Ectodermal cell (in vitro differentiated cells): ENCODE data around the gene PRKAR2B.

Source experiments
- H3K27ac ChIP-seq: 2 replicates; pipeline ENCODE4 v1.7.0; 2013; ENCODE audit warnings: mild to moderate bottlenecking, low read depth, low read length; ENCODE audit not compliant: insufficient read depth, poor library complexity, severe bottlenecking
- H3K27me3 ChIP-seq: 2 replicates; pipeline ENCODE4 v1.7.0; 2013; ENCODE audit warnings: mild to moderate bottlenecking, low read length; ENCODE audit not compliant: insufficient read depth, control insufficient read depth, poor library complexity, severe bottlenecking
- H3K36me3 ChIP-seq: one replicate; pipeline ENCODE4 v1.7.0; 2013; ENCODE audit warnings: low read length; ENCODE audit not compliant: control insufficient read depth, insufficient read depth
- H3K4me1 ChIP-seq: one replicate; pipeline ENCODE4 v1.7.0; 2013; ENCODE audit warnings: low read length; ENCODE audit not compliant: control insufficient read depth, insufficient read depth
- H3K4me3 ChIP-seq: 2 replicates; pipeline ENCODE4 v1.7.0; 2013; ENCODE audit warnings: low read depth, low read length, control low read depth; ENCODE audit not compliant: insufficient read depth
- H3K9me3 ChIP-seq: 2 replicates; pipeline ENCODE4 v1.7.0; 2013; ENCODE audit warnings: mild to moderate bottlenecking, low read length, moderate library complexity; ENCODE audit not compliant: control insufficient read depth
- WGBS, 2 experiments: methylation state at CpG; one replicate each; pipeline ENCODE4 v1.1.7; 2013; ENCODE audit warnings: missing lambda C conversion rate in 2 of 2; 5-methylcytosine and 5-hydroxymethylcytosine counted together

PRKAR2B gene

DNA sequence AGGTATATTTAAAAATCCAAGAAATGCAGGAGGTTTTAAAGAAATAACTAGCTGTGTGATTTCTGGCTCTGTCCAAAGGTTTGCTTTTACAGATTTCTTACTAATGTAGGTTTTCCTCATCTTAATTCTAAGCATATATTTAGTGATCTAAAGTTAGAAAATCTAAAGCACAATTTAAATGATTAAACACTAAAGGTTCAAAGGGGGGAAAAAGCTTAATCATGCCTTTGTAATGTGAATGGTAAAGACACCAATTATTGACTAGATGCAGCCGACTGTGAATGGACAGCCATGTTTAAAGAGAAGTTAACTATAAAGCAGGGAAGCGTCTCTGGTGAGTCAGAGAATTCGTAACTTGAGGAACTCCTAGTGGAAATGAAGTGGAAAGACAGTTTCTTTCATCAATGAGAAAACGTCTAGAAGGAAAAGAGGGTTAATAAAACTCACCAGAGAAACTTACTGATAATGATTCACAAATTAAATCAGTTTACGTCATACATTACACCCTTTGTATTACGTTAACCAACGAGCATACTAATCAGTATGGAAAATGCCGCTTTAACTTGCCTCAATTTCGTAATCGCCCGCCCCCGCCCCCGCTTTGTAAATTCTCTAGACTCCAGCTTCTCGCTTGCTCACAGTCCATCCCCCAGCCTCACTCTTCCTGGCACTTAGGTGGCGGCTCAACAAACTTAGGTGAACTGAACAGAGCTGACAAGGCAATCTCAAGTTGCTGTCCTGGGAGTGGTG lies 123.2 kb downstream of the PRKAR2B start:
- Histone ChIP-seq H3K36me3 (no peaks in the 10 kb centered on the region), H3K27me3 (no peaks in the 10 kb centered on the region), H3K4me1 (no peaks in the 10 kb centered on the region), H3K9me3 (no peaks in the 10 kb centered on the region), H3K27ac (peak overlapping the region; percentile 97), H3K4me3 (peak overlapping the region; percentile 60)
- 0 to 1% methylated on average over 15 of the region's 15 CpGs for WGBS, 2 experiments

- WGBS, 2 experiments, result 0% methylated on average over 44 of the region's 44 CpGs
Measured at GRCh38 chr7:107168233-107169119, 124.0 kb downstream of the PRKAR2B start, which contains the start of gene HBP1. HBP1 (plus strand) TSS chr7:107169003; CDS start chr7:107179894, 10,891 bp downstream.

DNA sequence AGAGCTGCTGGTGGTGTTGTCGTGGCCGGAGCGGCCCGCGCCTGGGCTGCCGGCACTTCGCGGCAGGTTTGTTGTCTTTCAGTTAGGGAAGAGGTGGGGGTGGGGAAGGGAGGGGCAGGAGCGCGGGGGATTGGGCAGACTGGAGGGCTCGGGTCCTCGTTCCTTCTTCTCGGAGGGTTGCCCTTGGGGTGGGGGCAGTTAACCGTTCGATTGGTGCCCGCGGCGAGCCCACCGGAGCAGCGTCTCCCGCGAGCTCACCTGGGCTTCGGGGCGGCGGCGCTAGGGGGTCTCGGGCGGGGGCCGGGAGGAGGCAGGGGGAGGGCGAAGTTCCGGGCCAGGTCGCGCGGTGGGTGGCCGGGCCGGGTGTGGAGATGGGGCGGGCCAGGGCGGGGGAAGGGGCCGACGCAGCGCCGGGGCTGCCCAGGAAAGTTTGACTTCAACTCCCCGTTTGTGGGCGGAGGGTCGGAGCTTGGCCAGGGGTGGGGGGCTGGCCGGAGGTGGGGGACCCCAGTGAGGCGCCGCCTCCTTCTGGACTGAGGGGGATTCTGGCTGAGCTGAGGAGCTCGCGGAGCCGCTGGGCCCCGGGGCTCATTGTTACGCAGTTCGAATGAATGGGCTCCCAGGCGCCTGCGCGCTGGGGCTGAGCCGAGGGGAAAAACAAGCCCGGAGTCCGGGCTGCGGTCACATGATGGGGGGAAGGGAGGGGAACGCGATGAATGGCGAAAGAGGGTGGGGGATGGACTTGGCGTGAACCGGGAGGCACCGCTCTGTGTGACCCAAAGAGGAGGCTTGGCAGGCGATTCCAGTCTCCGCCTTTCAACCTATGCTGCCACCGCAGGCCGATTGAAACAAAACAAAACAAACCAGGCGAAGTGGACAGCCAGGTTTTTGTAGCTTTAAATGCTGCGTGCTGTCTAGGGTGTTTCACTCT lies 124.9 kb downstream of the PRKAR2B start:
- 0 to 1% methylated on average over 73 of the region's 73 CpGs for WGBS, 2 experiments
- Histone ChIP-seq H3K27me3 (no peaks in the 10 kb centered on the region), H3K27ac (peak overlapping the region; percentile 98), H3K4me1 (peaks cover 13% of the 10 kb centered on the region), H3K36me3 (no peaks in the 10 kb centered on the region), H3K9me3 (no peaks in the 10 kb centered on the region), H3K4me3 (peak overlapping the region; percentile 66)

More at GRCh38 chr7:107168233-107169119, 124.0 kb downstream of the PRKAR2B start, which contains the start of gene HBP1:
- Histone ChIP-seq H3K4me1 (peaks cover 4% of the 10 kb centered on the region), H3K27ac (peak within 1 kb of the TSS; percentile 98), H3K27me3 (no peaks in the 10 kb centered on the region), H3K4me3 (peak within 1 kb of the TSS; percentile 66), H3K9me3 (no peaks in the 10 kb centered on the region), H3K36me3 (no peaks in the 10 kb centered on the region)

DNA sequence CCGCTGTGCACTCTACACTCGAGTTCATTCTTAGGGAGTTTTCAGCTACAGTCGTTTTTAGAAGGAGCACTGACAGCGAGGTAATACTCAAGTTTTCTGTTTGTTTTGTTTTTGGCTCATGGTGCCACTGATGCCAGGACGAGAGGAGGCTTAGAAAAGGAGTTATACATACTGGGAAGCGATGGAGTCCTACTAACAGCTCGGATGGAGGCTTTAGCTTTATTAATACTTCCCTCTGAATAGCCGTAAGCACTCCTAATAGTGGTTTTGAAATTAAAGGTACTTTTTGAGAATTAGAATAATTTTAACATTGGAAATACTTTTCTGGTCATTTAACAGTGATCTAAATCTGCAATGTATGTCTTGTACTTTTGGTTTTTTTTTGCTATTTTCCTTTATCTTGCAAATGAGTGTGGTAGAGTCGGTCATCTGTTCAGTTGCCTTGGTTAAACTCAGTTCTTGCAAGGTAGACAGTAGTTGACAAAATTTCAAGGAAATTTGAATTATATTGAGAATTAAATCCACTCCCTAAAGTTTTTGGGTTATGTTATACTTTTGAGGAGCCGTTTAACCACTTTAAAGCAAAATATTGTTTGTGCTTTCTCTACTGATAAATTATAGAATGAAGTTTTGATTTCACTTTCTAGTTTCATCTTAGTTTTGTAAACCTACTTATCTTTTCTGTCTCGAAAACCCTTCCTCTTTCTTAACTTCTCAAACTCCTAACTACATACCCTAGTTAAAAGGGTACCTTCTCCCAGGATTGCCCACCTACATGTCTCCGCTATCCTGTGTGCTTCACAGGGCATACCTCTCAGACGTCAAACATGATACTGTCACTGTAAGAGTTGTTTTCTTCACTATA lies 125.8 kb downstream of the PRKAR2B start:
- H3K27ac ChIP-seq, result peak overlapping the region; percentile 98
- no peaks in the 10 kb centered on the region for H3K36me3 ChIP-seq
- WGBS, 2 experiments, result 17 to 19% methylated on average over 11 of the region's 13 CpGs
- H3K9me3 ChIP-seq, result no peaks in the 10 kb centered on the region
- peak overlapping the region; percentile 66 for H3K4me3 ChIP-seq
- H3K27me3 ChIP-seq, result no peaks in the 10 kb centered on the region
- H3K4me1 ChIP-seq, result peaks cover 14% of the 10 kb centered on the region

GRCh38 chr7:107171496-107171895 lies 127.0 kb downstream of the PRKAR2B start:
- no peaks in the 10 kb centered on the region for H3K9me3 ChIP-seq
- no peak overlapping the region for H3K4me3 ChIP-seq
- H3K27ac ChIP-seq, result no peak overlapping the region
- no peaks in the 10 kb centered on the region for H3K36me3 ChIP-seq
- no peaks in the 10 kb centered on the region for H3K27me3 ChIP-seq
- 92 to 94% methylated on average over 12 of the region's 12 CpGs for WGBS, 2 experiments
- H3K4me1 ChIP-seq, result peaks cover 14% of the 10 kb centered on the region

- Histone ChIP-seq H3K27ac (no peak overlapping the region), H3K9me3 (no peaks in the 10 kb centered on the region), H3K4me3 (no peak overlapping the region), H3K27me3 (no peaks in the 10 kb centered on the region), H3K36me3 (no peaks in the 10 kb centered on the region), H3K4me1 (peaks cover 14% of the 10 kb centered on the region)
- WGBS, 2 experiments, result 80 to 95% methylated on average over 2 to 3 of the region's 4 CpGs
Measured at GRCh38 chr7:107172276-107173032, 127.9 kb downstream of the PRKAR2B start.

- Histone ChIP-seq H3K4me3 (no peak overlapping the region), H3K4me1 (peaks cover 14% of the 10 kb centered on the region), H3K27me3 (no peaks in the 10 kb centered on the region), H3K36me3 (no peaks in the 10 kb centered on the region), H3K27ac (no peak overlapping the region), H3K9me3 (no peaks in the 10 kb centered on the region)
- 6 to 30% methylated on average over 2 of the region's 2 CpGs for WGBS, 2 experiments
Measured at GRCh38 chr7:107173191-107173590, 128.7 kb downstream of the PRKAR2B start.

DNA sequence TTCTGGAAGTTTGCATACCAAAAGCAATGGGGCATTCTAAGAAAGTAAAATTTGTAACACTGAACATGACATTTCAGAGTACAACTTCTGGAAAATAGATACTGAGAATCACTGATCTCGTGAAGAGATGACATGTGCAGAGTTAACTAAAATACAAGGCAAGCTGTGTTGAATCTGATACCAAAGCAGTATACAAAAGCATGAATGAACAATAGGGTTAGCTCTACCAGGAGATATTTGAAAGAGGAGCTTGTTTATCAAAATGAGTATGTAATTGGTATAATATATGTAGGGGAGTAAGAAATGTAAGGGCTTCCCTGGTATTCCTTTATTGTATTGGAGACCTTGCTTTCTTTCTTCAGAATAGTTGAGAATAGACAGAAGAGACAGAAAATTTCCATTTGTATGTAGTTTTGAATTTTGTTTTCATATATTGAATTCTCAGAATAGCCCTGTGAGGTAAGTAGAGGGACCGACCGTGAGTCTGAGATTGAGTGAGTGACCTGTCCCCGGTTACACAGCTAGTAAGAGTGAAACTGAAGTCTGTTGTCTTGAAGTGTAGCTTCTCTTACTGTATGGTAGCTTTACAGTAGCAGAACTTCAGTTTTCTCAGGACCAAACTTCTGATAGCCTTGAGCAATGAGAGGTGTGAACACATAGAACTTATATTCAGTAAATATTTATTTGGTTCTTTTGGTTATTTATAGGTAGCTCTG lies 129.3 kb downstream of the PRKAR2B start:
- H3K36me3 ChIP-seq, result no peaks in the 10 kb centered on the region
- WGBS, 2 experiments, result 72% methylated on average over 4 of the region's 4 CpGs
- no peak overlapping the region for H3K4me3 ChIP-seq
- peaks cover 14% of the 10 kb centered on the region for H3K4me1 ChIP-seq
- H3K9me3 ChIP-seq, result no peaks in the 10 kb centered on the region
- H3K27me3 ChIP-seq, result no peaks in the 10 kb centered on the region
- H3K27ac ChIP-seq, result no peak overlapping the region
